PC-3 (cell line): ENCODE results near the gene PARP12.

Experiments used
- EZH2 ChIP-seq: fragments of 300-600 bp; sonication (generic); IDR thresholded peaks from one replicate; pipeline ENCODE4 v1.6.1; 2017; ENCODE audit warnings: antibody characterized with exemption, mild to moderate bottlenecking, low read length; ENCODE audit not compliant: unreplicated experiment
- EZH2phosphoT487 ChIP-seq: fragments of 300-600 bp; sonication (generic); IDR thresholded peaks from 2 replicates; pipeline ENCODE4 v1.6.1; 2018; ENCODE audit warnings: mild to moderate bottlenecking, antibody characterized with exemption, low read length, borderline replicate concordance
- TF ChIP-seq, protein P1 (sequence below): fragments of 300-600 bp; sonication (generic); conservative IDR thresholded peaks from 2 replicates; pipeline ENCODE4 v1.5.1; 2017; ENCODE audit warnings: antibody characterized with exemption, low read depth, mild to moderate bottlenecking, low read length

DNA sequence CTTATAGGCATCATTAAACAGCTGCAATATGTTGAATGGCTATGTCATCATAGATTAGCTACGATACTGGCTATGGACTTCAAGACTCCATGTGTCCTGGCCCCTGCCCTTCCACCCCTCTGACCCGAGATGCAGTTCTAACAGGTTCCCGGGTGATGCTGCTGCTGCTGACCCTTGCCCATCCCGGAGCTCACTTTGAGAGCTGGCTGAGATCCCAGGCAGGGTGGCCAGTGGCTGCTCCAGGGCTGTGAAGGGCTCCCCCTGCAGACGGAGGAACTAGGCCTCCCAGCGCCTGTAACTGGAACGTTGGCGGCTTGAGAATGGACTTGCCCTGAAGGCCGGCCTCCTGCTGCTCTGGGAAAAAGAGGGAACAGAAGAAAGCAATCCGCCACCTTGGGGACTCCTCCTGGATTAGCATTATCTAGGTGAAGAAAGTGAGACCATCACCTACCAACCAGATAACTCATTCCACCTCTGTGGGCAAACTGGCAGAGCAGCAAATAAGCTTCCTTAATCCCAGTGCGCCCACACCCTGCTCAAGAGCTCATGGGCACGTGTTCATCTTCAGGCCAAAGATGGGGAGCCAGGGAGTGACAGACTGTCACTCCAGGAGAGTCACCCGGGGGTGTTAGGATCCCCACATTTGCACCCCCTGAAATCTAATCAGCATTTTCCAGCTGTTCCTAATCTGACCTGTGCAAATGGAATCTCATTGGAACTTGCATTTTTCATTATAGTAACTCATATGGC is 56.8 kb downstream of the PARP12 start:
- TF ChIP-seq, protein P1, sequence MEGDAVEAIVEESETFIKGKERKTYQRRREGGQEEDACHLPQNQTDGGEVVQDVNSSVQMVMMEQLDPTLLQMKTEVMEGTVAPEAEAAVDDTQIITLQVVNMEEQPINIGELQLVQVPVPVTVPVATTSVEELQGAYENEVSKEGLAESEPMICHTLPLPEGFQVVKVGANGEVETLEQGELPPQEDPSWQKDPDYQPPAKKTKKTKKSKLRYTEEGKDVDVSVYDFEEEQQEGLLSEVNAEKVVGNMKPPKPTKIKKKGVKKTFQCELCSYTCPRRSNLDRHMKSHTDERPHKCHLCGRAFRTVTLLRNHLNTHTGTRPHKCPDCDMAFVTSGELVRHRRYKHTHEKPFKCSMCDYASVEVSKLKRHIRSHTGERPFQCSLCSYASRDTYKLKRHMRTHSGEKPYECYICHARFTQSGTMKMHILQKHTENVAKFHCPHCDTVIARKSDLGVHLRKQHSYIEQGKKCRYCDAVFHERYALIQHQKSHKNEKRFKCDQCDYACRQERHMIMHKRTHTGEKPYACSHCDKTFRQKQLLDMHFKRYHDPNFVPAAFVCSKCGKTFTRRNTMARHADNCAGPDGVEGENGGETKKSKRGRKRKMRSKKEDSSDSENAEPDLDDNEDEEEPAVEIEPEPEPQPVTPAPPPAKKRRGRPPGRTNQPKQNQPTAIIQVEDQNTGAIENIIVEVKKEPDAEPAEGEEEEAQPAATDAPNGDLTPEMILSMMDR = peak; percentile 49
- TF ChIP-seq EZH2phosphoT487 = no peak
- no peak for TF ChIP-seq EZH2
